Left ventricle myocardium superior (tissue), 1 donor: Measurements from ENCODE around the gene PCK1. TPM values are rescaled to one million over a fixed set of nuclear protein-coding genes. Genes with fewer than 3 reads are reported as not detected.

ENCODE experiments used
- ATAC-seq: fragments of 200-7000 bp; cut with Tn5 transposase; one replicate; pipeline ENCODE4 v1.9.1; 2020; ENCODE audit warnings: mild to moderate bottlenecking, moderate library complexity
- DNase-seq: peaks from one replicate; pipeline ENCODE4 v3.0.0-alpha.2; 2020
- intact Hi-C: fragments of 100-400 bp; cut with micrococcal nuclease; formaldehyde crosslinking; loops from one replicate; pipeline ENCODE4 v1.11.0; 2022
- total RNA-seq: library from RNA; stranded (reverse); fragmentation: NEBNext Ultra II Directional; extraction: Animal tissue kit (Norgen Biotek cat#: 25700); gene quantifications from one replicate; pipeline ENCODE4 v1.2.1, GENCODE V29; 2021
- donor health status: DM: no; HTN: yes; CAD: no; lungs with severe emphysema.

Gene PCK1
- total RNA-seq, 1 donor from 2014 or later, result 0.62 TPM

DNA sequence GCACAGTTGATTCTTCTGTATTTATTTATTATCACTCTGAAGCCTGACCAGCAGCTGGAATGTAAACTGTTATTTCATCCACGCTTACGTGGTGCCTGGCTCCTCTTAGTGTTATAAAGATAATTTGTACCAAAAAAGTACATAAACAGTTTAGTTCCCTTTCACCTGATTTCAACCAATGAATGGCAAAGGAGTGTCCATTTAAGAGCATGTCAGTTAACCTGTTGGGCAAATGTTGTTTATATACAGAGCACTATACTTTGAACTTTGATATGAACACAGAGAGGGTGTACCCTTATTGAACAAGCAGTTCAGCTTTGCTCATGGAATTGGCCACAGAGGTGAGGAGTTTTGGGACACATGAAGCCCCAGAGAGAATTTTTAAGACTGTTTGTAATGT, 28.8 kb upstream of the PCK1 start:
- DNase-seq, result no peak

DNA sequence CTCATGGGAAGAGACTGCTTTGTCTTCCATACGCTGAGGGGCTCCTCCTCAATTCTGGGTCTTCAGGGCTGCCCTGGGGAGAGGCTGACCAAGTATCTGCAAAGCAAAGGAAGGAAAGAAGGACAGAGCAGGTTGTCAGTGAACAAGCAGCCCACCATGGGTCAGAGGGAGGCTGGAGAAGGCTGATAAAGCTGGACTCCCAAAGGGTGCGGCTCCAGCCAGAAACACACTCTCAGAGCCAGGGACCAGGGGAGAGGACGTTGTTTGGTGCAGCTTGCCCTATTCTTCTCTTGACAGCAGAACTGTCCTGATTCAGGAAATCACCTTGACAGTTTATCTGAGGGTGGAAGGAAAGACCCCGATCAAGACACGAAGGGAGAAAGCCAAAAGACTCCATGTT, 25.6 kb upstream of the PCK1 start:
- DNase-seq (no peak), ATAC-seq (no peak)
- intact Hi-C loops, result no loop called here

More for the DNA sequence above, 28.8 kb upstream of the PCK1 start:
- no peak for ATAC-seq
- intact Hi-C loops, result no loop called here

DNA sequence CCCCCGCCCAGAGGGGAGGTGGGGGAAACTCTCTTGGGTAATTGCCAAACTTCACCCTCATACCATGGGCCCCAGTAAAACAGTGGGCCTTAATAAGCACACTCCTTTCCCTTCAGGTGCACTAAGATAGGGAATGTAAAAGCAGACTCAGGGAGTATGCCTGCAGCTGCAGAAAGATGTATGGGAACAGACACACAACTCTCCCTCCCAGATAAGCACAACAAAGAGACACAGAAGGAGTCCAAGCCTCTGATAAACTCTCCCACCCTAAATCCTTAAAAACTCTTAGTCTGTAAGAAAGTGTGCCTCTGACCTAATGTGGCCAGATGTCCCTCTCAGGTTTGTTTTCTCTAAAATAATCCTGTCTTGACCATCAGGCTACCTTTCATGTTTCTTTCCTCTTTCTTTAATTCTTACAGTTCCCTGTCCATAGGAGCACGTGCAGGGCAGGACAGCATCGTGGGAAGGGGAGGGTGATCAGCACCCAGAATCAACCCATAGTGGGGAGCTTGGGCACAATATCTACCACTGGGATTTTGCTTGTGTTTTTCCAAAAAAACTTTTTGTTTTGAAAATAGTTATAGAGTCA, 24.7 kb upstream of the PCK1 start:
- ATAC-seq, result no peak
- no peak for DNase-seq
- intact Hi-C loops, result no loop called here

DNA sequence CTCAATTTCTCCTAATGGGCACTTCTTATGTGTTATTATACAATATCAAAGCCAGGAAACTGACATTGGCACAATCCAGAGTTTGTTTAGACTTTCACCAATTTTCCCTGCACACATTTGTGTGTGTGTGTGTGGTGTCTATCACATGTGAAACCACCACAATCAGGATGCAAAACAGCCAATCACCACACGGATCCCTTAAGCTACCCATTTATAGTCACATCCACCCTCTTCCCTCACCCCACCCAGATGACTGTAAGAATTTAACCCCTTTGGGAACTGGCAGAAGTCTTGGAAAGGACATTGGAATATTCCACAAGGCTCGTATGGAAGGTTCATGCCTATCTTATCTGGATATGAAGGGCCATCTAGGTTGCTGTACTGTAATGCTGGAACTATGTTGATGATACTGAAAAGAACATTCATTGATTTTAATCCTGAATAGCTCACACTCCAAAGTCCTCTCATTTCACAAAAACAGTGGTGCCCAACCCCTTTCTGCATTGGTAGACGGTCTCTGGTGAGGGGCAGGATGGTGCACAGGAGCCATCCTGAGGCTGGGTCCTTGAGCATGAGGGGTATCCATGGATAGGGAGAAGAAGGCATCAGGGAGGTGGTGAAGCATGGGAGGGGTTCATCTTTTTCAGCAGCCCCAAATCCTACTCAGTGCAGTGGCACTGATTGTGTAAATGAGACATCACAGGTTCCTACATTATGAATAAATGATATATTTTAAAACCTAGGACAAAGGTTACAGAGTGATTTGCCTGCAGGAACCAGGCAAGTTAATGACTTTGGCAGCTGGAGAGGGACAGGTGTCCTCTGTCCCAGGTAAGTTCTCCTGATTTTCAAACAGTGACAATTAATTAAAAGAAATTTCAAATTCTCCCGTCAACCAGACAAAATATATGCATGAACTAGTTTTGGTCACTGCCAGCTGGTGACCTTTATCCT, 23.9 kb upstream of the PCK1 start:
- DNase-seq (no peak), ATAC-seq (no peak)
- intact Hi-C loops, result no loop called here

DNA sequence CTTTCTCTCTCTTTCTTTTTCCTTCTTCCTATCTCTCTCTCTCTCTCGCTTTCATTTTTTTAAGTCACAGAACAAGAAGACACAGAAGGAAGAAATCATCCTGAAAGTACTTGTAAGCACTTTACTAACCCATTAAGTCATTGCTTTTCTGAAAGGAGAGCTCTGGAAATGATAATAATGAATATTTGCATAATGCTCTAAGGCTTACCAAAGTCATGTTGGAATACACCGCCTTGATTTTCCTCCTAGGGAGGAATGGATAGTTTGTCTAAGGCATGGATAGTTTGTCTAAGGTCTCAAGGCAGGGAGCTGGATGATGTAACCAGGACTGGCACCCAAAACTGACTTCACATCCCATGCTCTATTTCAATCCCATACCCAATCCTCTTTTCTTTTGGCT, 23.1 kb upstream of the PCK1 start:
- DNase-seq (no peak), ATAC-seq (no peak)
- intact Hi-C loops, result no loop called here

DNA sequence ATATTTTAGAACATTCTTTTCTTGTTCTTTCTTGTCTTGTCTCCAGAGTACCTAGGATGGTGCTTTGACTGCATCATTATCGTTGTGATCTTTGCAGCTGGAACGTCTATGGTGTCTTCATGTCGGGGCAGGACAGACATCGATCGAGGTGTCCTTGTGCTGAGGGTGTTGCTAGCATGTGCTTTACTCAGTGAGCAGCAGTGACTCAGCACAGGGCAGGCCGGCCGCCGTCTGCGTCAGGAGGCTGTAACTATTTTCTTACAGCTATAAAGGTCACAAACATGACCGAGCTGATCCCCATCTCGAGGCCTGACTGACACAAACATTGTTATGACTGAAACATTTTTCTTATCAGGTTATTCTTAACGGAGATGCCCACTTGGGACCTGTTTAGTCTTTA, 21.0 kb upstream of the PCK1 start:
- no peak for DNase-seq
- ATAC-seq, result no peak
- intact Hi-C loops, result no loop called here

DNA sequence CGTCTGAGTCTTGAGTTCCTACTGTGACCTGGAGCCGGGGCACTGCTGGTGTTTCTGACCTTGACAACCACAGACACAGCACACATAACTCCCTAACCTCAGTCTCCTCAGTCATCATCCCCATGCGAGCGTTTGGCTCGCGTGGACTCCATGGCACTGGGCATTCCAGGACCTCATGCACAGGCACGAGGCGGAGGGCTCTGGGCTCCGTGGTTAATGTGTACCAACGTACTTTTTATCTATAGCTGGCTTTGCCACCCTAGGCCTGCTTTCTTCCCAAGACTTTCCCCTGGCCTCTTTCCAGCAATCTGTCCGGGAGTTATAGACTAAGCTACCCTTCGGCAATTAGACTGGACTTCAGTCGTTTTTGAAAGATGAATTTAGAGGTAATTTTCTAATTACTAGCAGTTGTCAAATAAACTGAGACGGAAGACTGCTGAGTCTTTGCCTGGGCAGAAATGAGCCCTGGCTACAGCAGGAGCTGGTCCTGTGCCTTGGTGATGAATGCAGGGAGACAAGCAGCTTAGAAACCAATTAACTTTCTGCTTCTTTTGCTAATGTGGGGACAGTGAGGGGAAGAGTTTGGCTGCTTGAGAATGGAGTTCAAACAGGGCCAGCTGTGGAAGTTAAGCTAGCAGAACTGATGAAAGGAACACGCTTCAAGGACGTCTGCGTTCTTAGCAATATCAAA, 19.9 kb upstream of the PCK1 start:
- intact Hi-C loops, result no loop called here
- ATAC-seq, result no peak
- DNase-seq, result no peak

DNA sequence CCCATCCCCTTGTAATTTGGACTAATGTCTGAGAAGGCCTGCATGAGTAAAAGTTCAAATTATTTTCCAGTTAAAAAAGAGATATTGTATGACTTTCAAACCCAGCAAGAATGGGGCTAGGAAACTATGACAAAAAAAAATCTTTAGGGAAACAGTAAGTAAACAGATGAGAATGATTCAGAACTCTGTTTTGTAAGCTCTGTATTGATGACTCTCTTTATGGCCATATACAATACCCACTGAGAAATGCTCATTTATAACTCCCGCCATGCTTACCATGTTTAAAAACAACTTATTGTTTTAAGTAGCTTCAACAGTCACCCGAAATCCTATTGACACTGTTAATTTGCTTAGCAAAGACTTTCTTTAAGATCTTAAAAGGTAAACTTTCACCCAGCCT, 17.2 kb upstream of the PCK1 start:
- no peak for DNase-seq
- ATAC-seq, result no peak
- intact Hi-C loops, result no loop called here

DNA sequence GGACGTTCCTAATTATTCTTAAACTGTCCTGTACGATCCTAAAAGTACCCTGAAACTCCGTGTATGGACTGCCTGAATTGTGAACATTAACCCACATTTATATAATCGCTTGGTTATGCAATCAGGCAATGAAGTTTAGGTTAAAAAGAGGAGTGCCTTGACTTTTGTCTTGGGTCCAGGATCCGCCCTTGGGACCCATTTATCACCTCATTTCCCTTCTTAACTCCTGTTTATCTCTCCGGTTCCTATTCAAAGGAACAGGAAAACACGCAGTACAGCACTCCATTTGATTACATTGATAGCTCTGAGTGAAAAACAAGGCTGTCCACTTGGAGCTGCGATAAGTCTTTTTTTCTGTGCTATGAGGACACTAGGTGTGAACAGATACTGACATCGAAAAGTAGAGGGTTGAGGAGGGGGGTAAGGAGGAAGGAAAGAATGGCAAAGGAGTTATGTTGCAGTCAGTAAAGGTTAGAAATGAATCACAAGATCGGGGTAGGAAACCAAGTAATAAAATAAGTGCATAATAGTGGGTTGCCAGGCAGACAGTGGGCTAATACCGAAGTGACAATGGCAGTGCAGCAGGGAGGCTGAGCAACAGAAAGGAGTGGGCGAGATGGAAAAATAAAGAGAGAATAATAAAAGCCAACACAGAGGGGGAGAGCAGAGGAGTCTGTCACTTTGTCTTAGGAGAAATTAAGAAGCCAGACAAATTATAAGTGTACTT, 15.9 kb upstream of the PCK1 start:
- ATAC-seq (no peak), DNase-seq (no peak)
- intact Hi-C loops, result no loop called here

DNA sequence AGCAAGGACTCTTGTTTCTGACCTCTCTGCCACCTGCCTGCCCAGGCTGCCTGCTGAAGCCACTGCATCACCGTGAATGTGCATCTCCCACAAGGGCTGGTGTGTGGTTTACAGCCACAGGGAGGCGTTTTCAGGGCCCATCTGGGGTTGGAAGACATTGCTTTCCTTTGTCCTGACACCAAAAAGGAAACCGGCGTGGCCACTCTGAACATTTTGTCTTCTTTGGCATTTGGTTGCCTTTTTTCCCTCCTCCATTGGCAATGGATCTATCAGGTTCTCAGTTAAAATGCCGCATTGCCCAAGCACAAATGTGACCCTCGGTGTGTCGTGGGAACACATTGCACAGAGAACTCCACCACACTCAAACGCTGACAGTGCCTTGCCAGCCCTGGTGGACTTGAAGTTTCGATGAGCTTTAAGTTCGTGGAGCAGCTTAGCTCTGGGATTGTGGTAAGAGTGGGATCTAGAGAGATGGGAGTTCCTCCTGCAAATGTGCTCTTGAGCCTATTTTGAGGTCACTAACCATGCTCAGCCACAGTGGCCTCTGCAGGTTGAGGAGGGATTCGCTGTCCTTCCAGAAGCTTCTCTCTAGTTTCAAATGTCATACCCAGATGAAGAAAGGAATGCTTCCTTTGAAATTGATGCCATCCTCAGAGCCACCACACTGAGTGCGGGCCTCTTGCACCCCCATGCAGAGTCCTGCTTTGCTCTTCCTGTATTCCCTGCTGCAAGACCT, 14.8 kb upstream of the PCK1 start:
- intact Hi-C loops, result no loop called here
- ATAC-seq, result no peak
- DNase-seq, result no peak

DNA sequence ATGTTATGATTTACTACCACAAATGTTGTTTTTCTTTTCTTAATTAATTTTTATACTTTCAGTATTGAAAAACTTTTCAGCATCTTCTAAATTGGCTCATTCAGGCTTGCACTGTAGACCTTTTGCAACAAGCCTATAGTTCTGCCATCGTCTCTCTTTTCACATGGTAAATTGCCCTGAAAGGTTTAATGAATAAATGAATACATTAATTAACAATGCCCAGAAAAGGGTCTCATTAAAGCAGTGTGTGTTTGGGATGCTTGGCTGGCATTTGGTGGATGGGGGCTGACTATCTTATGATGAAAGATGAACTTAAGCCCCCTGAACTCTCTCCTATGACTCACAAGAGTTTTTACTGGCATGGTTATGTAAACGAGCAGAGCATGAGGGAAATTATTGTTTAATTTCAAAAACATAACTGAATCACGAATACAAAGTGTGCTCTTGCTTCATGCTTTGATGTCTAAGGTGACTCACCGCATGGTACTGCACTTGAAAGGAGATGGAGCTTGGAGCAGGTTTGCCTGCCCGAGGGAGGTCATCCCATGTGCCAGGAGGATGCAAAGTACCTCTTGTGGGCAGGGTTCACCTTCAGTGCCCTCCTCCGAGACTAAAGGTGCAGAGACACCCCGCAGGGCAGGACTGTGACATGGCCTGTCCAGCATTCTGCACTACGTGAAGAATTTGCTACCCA, 13.8 kb upstream of the PCK1 start:
- ATAC-seq, result no peak
- DNase-seq, result no peak
- intact Hi-C loops, result no loop called here

DNA sequence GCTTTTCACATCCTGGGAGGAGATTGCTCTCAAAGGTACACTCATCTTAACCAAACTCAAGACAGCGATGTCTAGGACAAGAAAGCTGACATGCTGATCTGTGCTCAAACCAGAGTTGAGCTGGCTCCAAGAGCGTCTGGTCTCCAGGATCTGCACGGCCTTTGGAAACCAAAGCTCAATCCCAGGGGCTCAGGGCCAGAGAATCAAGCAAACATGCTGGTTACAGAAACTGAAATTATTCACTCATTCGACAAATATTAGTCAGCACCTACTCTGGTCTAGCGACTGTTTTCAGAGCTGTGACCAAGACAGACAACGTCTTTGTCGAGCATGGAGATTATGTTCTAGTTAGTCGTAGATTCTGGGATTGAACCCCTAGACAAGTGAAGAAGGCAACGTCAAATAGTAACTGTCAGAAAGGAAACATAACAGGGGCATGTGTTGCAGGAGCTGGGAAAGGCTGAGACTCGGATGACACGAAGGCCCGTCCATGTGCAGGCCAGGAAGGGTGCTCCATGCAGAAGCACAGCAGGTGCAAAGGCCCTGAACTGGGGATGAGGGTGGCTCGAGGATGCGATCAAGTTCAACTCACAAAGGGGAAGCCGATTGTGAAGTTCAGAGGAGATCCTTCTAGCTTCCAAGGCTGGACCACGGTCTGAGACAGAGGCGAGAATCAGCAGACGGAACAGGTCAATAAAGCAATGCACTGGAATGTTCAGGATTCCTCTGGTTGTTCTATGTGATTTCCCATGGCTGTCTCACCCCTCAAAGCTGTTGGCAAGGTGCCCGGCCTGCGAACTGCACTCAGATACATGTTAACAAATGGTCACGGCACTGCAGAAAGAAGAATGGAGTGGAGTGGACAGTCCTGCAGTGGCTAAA, 12.5 kb upstream of the PCK1 start:
- intact Hi-C loops, result no loop called here
- peak; percentile 49 for DNase-seq
- no peak for ATAC-seq

DNA sequence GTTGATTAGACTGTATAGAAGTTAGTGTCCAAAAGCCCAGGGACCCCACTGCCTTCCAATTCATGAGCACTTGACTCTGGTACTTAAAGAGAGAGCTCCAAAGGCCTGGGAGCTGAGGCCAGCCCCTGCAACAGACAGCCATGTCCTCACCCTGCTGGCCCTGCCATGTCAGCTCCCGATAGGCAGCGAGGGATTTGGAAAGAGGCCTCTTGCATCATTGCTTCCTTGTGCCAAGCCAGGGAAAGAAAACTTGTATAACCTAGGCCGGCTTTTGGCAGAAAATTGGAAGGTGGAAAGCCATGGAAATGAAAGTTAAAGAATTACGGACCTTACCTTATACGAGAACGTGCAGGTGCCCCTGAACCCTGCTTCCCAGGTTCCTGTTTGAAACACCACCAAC, 8.4 kb upstream of the PCK1 start:
- no peak for ATAC-seq
- intact Hi-C loops, result no loop called here

DNA sequence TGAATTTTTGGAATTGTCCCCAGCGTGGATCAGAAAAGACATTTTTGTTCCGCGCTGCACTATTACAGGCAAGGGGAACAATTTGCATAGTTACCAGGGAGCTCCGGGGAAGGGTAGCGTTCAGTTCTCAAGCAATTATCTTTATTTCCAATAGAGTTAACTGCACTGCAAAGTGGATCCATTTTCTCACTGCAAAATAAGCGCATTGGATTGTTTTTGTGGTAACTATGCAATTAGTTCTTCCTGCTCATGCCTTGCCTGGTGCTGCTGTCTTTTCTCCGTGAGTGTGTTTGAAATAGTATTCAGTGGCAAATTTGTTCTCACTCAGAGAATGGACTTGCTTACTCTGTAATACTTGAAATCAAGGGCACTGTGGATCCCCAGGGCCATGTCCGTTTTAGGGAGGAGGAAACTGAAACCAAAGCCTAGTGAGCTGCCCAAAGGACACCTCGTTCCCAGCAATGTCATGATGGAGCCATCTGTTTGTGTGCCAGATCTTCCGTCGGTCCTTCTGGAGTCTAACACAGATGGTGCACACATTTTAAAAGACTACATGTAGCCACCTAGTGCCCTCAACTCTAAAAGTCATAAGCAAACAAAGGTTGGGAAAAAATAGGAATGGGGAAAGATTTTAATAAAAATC, 7.4 kb upstream of the PCK1 start:
- intact Hi-C loops, result no loop called here
- no peak for ATAC-seq
- no peak for DNase-seq

More for the DNA sequence above, 8.4 kb upstream of the PCK1 start:
- no peak for DNase-seq

DNA sequence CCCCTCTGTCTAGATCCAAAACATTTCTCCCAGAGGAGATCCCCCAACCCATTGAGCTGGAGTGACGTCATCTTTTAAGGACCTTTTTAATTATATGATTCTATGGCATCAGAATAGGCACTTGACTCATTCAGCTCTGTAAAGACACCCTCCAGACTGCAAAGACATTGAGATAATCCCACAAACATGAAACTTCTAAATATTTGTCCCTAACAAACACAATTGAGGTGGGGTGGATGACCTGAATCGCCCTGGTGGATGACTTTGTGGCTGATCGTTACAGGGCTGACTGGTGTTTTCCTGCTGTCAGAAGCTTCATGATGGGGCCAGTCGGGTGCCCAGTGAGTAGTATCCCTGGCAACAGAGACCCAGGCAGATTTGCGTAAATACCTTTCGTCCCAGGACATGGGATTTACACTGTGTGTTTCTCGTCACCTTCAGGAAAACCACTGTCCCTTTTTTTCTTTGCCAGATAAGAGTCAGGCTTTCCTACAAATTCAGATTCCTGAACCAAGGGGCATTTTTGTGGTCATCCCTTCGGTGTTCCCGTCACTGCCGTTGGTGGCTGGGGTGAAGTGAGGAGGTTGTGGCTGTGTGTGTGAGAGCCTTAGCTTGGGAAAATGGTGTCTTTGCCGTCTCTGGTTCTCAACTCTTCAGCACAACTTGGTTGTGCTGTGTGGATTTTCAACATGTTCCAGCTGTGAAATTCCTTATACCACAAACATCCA, 5.3 kb upstream of the PCK1 start:
- intact Hi-C loops, result no loop called here
- DNase-seq (no peak), ATAC-seq (no peak)

DNA sequence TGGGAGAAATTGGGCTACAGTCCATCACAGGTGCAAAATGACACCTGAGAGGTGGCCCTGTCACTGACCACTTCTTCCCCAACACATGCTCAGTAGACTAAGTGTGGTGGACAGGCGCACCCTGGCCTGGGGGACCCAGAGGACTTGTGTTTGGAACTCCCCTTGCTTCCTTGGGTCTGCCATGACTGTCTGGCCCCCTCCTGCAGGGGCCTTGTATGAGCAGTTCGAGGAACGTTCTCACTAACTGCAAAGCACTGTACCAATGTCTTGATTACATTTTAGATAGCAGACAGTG, 4.0 kb upstream of the PCK1 start:
- ATAC-seq (no peak), DNase-seq (no peak)
- intact Hi-C loops, result no loop called here
